Esophagus muscularis mucosa (tissue), 4 donors: ENCODE measurements around the gene BBS7. TPM values are rescaled to one million over a fixed set of nuclear protein-coding genes. Genes with fewer than 3 reads are reported as not detected.

ENCODE experiments used
- DNase-seq: peaks from one replicate; pipeline ENCODE4 v3.0.0-alpha.2; 2017; ENCODE audit errors: extremely low spot score
- H3K27ac ChIP-seq, 4 donors: fragments of 200-600 bp; sonication (generic); replicated peaks in 1 of 4; 1 replicate in 3 of 4; 2 replicates in 1 of 4; pipeline ENCODE4 v1.5.1; 2016 to 2019; ENCODE audit warnings: mild to moderate bottlenecking in 1 of 4
- H3K27me3 ChIP-seq, 4 donors: fragments of 200-600 bp; sonication (generic); one replicate each; pipeline versions ENCODE4 v1.5.1 to v1.6.0; 2016 to 2019
- H3K36me3 ChIP-seq, 4 donors: fragments of 200-600 bp; sonication (generic); one replicate each; pipeline ENCODE4 v1.5.1; 2016 to 2019
- H3K4me1 ChIP-seq, 4 donors: fragments of 200-600 bp; sonication (generic); one replicate each; pipeline ENCODE4 v1.5.1; 2016 to 2019
- H3K4me3 ChIP-seq, 4 donors: fragments of 200-600 bp; sonication (generic); 1 replicate in 2 of 4; 2 replicates in 2 of 4; pipeline ENCODE4 v1.5.1; 2016 to 2019; ENCODE audit warnings: mild to moderate bottlenecking in 4 of 4, moderate library complexity in 1 of 4
- H3K9me3 ChIP-seq, 4 donors: fragments of 200-600 bp; sonication (generic); 1 replicate in 3 of 4; 2 replicates in 1 of 4; pipeline ENCODE4 v1.5.1; 2016 to 2019
- CTCF ChIP-seq, 3 experiments: fragments of 200-600 bp in 2 of 3; fragments of 450-650 bp in 1 of 3; sonication (generic) in 2 of 3; IDR thresholded peaks; one replicate each; pipeline ENCODE4 v1.5.1; 2017 to 2019; ENCODE audit warnings: antibody characterized with exemption in 3 of 3, mild to moderate bottlenecking in 2 of 3, moderate library complexity in 1 of 3
- EP300 ChIP-seq: sonication (generic); formaldehyde crosslinking; IDR thresholded peaks from one replicate; pipeline ENCODE4 v1.6.1; 2017; ENCODE audit warnings: antibody characterized with exemption
- POLR2A ChIP-seq: fragments of 450-650 bp; IDR thresholded peaks from one replicate; pipeline ENCODE4 v1.6.1; 2017; ENCODE audit warnings: antibody characterized with exemption, moderate library complexity, mild to moderate bottlenecking, low read depth
- POLR2AphosphoS5 ChIP-seq, 2 donors: sonication (generic); formaldehyde crosslinking; IDR thresholded peaks; one replicate each; pipeline ENCODE4 v1.6.1; 2017; ENCODE audit warnings: antibody characterized with exemption in 2 of 2
- WGBS: methylation state at CpG from one replicate; pipeline ENCODE4 v1.1.5; 2018; 5-methylcytosine and 5-hydroxymethylcytosine counted together
- intact Hi-C: fragments of 100-400 bp; cut with DNase I; formaldehyde crosslinking; loops from one replicate; pipeline ENCODE4 v1.15.1; 2023
- total RNA-seq, 4 donors: library from RNA; depleted of rRNA; stranded (reverse); fragments of >200 nt; gene quantifications; one replicate each; pipeline versions ENCODE4 v1.1.0 to v1.2.1, GENCODE V29; 2016

Gene BBS7
- total RNA-seq, 4 donors from 2014 or later: 14.3 to 17.9 (median 15.2) TPM

- Histone ChIP-seq H3K36me3 (peaks cover 19 to 90% (median 47%) of the 10 kb centered on the region in 4 donors), H3K27ac (no peak overlapping the region)
- intact Hi-C loops: no loop called here
These were observed 32.1 kb downstream of the BBS7 start for GRCh38 chr4:121838136-121838535.

GRCh38 chr4:121829511-121829910, 40.8 kb downstream of the BBS7 start:
- no peak overlapping the region for H3K4me3 ChIP-seq
- TF ChIP-seq EP300 (no peak), POLR2AphosphoS5 (IDR thresholded peaks at IDR 0.05) (no peak), CTCF (IDR thresholded peaks at IDR 0.05) (no peak), POLR2A (no peak)
- no peak for DNase-seq
- H3K9me3 ChIP-seq: no peaks in the 10 kb centered on the region
- 76% methylated on average over 5 of the region's 5 CpGs for WGBS
- intact Hi-C loops: loop anchor here (5.0 kb wide), 1 partner anchor 38 kb away; no protein-coding TSS in a partner anchor
- H3K36me3 ChIP-seq: peaks cover 17 to 79% (median 47%) of the 10 kb centered on the region in 4 donors
- peaks cover 0 to 7% (median 3%) of the 10 kb centered on the region in 4 donors for H3K4me1 ChIP-seq
- no peaks in the 10 kb centered on the region for H3K27me3 ChIP-seq
- H3K27ac ChIP-seq: no peak overlapping the region

More at GRCh38 chr4:121838136-121838535, 32.1 kb downstream of the BBS7 start:
- Histone ChIP-seq H3K9me3 (no peaks in the 10 kb centered on the region), H3K4me1 (no peaks in the 10 kb centered on the region), H3K27me3 (no peaks in the 10 kb centered on the region), H3K4me3 (no peak overlapping the region)
- TF ChIP-seq POLR2AphosphoS5 (IDR thresholded peaks at IDR 0.05) (no peak), POLR2A (no peak), EP300 (no peak), CTCF (IDR thresholded peaks at IDR 0.05) (no peak)
- DNase-seq: no peak

- Histone ChIP-seq H3K9me3 (no peaks in the 10 kb centered on the region), H3K4me1 (peaks cover 5 to 18% (median 12%) of the 10 kb centered on the region in 4 donors), H3K36me3 (peaks cover 12 to 62% (median 37%) of the 10 kb centered on the region in 4 donors), H3K4me3 (no peak overlapping the region), H3K27me3 (no peaks in the 10 kb centered on the region), H3K27ac (no peak overlapping the region)
- WGBS: 91% methylated on average over 1 of the region's 1 CpG
- intact Hi-C loops: loop anchor here (5.0 kb wide), 1 partner anchor 39 kb away; no protein-coding TSS in a partner anchor
- no peak for TF ChIP-seq EP300
- no peak for TF ChIP-seq POLR2AphosphoS5 (IDR thresholded peaks at IDR 0.05)
- no peak for TF ChIP-seq POLR2A
- TF ChIP-seq CTCF (IDR thresholded peaks at IDR 0.05): no peak
- no peak for DNase-seq
These were observed 42.4 kb downstream of the BBS7 start for GRCh38 chr4:121827853-121828252.

- WGBS: 23% methylated on average over 2 of the region's 2 CpGs
- H3K27ac ChIP-seq: peak overlapping the region in 1 of 4 donors; percentile 0
- no peak for TF ChIP-seq EP300
- no peak for TF ChIP-seq POLR2A
- no peak for TF ChIP-seq CTCF (IDR thresholded peaks at IDR 0.05)
- TF ChIP-seq POLR2AphosphoS5 (IDR thresholded peaks at IDR 0.05): no peak
- peaks cover 4 to 39% (median 17%) of the 10 kb centered on the region in 4 donors for H3K36me3 ChIP-seq
- DNase-seq: no peak
- no peaks in the 10 kb centered on the region for H3K9me3 ChIP-seq
- no peaks in the 10 kb centered on the region for H3K27me3 ChIP-seq
- H3K4me1 ChIP-seq: peaks cover 5 to 20% (median 15%) of the 10 kb centered on the region in 4 donors
- H3K4me3 ChIP-seq: no peak overlapping the region
- intact Hi-C loops: loop anchor here (5.0 kb wide), 1 partner anchor 42 kb away; no protein-coding TSS in a partner anchor
These were observed 45.3 kb downstream of the BBS7 start for GRCh38 chr4:121824950-121825349.

- Histone ChIP-seq H3K27me3 (no peaks in the 10 kb centered on the region), H3K4me3 (peak overlapping the region; percentile 57 to 63 (median 60)), H3K9me3 (no peaks in the 10 kb centered on the region), H3K36me3 (peaks cover 0 to 36% (median 15%) of the 10 kb centered on the region in 4 donors), H3K4me1 (peaks cover 5 to 20% (median 15%) of the 10 kb centered on the region in 4 donors), H3K27ac (peak overlapping the region; percentile 73 to 83 (median 78))
- DNase-seq: no peak
- TF ChIP-seq POLR2A: no peak
- no peak for TF ChIP-seq EP300
- TF ChIP-seq CTCF (IDR thresholded peaks at IDR 0.05): no peak
- intact Hi-C loops: no loop called here
- 4% methylated on average over 8 of the region's 8 CpGs for WGBS
These were observed 46.1 kb downstream of the BBS7 start for GRCh38 chr4:121824171-121824527.
